Cardiac fibroblast (primary cell): ENCODE results near the gene APOE.

Experiments used
- DNase-seq, 2 donors: peaks; one replicate each; pipeline versions ENCODE4 v3.0.0 to v3.0.0-alpha.2; 2010; ENCODE audit warnings: low read depth in 2 of 2
- H3K4me3 ChIP-seq, 2 donors: replicated peaks in 1 of 2; 1 replicate in 1 of 2; 2 replicates in 1 of 2; pipeline ENCODE4 v1.5.1; 2011; ENCODE audit warnings: low read depth in 2 of 2, low read length in 2 of 2, mild to moderate bottlenecking in 2 of 2, moderate library complexity in 1 of 2
- TF ChIP-seq, protein P1 (sequence below): IDR thresholded peaks from one replicate; pipeline ENCODE4 v1.5.1; 2011; ENCODE audit warnings: low read depth, mild to moderate bottlenecking, low read length, inconsistent platforms

The APOE gene

DNA sequence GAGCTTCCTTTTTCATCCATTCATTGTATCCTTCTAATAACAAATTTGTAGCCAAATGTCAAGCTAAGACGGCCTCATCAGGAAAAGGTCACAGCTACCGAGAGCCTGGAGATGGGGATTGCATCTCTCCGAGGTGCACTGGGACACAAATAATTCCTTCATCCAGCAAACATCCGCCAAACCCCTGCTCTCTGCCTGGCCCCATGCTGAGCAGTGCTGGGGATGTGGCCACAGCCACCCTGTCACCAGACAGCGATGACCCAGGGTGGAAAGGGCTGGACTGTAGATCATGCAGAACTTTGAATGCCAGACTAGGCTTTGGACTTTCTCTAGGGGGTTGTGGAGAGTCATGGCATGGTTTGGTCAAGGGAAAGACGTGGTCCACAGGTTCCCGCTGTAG is 12.7 kb upstream of the APOE start:
- TF ChIP-seq, protein P1, sequence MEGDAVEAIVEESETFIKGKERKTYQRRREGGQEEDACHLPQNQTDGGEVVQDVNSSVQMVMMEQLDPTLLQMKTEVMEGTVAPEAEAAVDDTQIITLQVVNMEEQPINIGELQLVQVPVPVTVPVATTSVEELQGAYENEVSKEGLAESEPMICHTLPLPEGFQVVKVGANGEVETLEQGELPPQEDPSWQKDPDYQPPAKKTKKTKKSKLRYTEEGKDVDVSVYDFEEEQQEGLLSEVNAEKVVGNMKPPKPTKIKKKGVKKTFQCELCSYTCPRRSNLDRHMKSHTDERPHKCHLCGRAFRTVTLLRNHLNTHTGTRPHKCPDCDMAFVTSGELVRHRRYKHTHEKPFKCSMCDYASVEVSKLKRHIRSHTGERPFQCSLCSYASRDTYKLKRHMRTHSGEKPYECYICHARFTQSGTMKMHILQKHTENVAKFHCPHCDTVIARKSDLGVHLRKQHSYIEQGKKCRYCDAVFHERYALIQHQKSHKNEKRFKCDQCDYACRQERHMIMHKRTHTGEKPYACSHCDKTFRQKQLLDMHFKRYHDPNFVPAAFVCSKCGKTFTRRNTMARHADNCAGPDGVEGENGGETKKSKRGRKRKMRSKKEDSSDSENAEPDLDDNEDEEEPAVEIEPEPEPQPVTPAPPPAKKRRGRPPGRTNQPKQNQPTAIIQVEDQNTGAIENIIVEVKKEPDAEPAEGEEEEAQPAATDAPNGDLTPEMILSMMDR, result no peak
- DNase-seq, result no peak
- no peak overlapping the region for H3K4me3 ChIP-seq

DNA sequence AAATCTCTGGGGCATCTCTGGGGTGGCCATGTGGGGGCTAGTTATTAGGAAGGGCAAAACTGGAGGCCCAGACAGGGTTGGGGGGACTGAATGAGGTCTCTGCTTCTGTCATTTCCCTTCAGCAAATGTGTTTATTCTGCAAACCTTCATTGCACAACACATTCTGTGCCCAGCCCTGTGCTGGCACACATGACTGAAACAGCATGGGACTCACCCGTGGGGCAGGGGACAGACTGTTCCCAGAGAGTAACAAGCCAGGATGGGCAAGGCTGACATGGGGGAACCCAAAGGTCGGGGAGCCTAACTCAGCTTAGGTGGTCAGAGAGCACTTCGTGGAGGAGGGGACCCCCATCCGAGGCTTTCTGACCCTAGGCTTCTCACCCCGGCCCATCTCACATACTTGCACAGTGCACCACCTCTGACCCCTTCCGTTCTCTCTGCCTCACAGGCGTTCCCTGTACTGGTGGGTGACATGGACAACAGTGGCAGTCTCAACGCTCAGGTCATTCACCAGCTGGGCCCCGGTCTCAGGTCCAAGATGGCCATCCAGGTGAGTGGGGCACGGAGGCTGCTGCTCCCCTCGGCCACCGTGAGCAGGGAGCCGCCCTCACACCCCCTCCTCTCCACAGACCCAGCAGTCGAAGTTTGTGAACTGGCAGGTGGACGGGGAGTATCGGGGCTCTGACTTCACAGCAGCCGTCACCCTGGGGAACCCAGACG is 12.1 kb upstream of the APOE start:
- TF ChIP-seq, protein P1, result no peak
- H3K4me3 ChIP-seq, result no peak overlapping the region
- DNase-seq, result no peak

DNA sequence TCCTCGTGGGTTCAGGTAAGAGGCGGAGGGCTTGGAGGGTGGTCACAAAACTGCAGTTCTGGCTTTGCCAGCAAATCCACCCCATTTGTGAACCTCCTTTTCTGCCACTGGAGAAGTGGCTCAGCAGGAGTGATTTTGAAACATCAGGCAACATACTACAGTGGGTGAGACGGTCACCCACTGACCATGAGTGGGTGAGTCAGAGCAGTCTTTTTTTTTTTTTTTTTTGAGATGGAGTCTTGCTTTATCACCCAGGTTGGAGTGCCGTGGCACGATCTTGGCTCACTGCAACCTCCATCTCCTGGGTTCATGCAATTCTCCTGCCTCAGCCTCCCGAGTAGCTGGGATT is 11.6 kb upstream of the APOE start:
- DNase-seq, result no peak
- no peak overlapping the region for H3K4me3 ChIP-seq
- TF ChIP-seq, protein P1, result no peak

DNA sequence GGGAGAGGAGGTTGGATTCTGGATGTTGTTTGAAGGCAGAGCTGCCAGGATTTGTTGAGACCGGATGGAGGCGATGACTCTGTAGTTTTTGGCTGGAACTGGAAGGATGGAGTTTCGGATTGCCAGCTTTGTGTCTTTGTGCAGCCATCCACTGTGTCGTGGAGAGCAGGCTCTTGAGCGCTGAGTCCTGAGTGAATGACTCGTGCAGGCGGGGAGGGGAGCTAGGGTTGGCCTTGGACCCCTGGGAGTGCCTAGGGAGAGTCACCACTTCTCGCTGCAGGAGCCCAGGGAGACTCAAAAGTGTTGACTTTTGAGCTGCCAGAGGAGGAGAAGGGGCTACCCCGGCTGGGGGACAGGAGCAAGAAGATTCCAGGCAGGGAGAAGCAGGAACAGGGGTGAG is 10.7 kb upstream of the APOE start:
- no peak for DNase-seq
- H3K4me3 ChIP-seq, result no peak overlapping the region
- TF ChIP-seq, protein P1, result no peak

DNA sequence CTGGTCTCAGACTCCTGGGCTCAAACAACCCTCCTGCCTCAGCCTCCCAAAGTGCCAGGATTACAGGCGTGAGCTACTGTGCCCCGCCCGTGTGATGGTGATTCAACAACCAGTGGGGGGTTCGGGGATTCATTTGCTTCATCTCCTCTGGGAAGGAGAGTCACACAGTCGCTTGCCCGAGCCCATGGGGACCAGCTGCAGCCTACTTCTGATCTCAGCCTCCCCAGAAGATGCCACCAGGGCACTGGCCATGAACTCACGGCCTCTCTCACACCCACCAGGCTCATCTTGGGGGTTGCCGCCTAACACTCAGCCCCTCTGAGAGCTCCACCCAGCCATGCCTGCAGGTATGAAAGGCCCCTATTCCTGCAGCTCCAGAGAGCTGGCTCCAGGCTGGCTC is 7.8 kb upstream of the APOE start:
- no peak overlapping the region for H3K4me3 ChIP-seq
- no peak for DNase-seq
- TF ChIP-seq, protein P1, result no peak

DNA sequence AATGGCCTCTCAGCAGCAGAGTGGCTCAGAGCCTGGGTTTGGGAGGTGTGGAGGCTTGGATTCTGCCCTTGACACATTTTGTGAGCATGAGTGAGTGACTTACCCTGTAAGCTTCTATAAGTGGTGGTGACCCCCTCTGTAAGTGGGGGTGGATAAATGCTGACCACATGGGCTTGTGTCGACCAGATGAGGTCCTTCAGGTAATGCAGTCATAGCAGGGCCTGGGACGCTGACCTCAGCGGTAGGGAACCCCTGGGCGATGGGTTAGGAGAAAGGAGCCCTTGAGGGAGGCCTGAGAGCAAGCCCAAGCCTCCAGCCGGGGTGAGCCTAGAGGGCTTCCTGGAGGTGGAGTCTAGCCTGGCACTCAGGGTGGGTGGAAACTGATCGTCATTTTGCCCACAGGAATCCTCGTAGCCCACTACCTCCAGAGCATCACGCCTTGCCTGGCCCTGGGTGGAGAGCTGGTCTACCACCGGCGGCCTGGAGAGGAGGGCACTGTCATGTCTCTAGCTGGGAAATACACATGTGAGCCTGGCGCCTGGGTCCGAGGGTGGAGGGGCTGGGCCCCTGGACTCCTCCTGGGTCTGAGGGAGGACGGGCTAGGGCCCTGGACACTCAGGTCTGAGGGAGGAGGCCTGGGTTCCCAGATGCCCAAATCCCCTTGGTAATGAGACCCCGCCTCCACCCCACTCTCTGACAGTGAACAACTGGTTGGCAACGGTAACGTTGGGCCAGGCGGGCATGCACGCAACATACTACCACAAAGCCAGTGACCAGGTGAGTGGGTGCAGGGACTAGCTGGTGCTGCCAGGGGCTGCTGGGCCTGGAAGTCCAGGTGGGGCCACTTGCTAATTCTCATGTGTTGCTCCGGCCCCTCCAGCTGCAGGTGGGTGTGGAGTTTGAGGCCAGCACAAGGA is 5.0 kb upstream of the APOE start:
- no peak for DNase-seq
- TF ChIP-seq, protein P1, result no peak
- H3K4me3 ChIP-seq, result no peak overlapping the region
